Activated T-cell treated with anti-CD3 and anti-CD28 coated beads for 24 hours (primary cell): ENCODE measurements around the gene SURF4.
"Not testable (repeated sequence)": the region's sequence is repeated elsewhere in the genome, so short reads cannot be mapped to it uniquely, and the experiment has no call there.

Experiments
- DNase-seq: peaks from one replicate; pipeline ENCODE4 v3.0.0-alpha.2; 2020; ENCODE audit warnings: low read depth

SURF4 gene

DNA sequence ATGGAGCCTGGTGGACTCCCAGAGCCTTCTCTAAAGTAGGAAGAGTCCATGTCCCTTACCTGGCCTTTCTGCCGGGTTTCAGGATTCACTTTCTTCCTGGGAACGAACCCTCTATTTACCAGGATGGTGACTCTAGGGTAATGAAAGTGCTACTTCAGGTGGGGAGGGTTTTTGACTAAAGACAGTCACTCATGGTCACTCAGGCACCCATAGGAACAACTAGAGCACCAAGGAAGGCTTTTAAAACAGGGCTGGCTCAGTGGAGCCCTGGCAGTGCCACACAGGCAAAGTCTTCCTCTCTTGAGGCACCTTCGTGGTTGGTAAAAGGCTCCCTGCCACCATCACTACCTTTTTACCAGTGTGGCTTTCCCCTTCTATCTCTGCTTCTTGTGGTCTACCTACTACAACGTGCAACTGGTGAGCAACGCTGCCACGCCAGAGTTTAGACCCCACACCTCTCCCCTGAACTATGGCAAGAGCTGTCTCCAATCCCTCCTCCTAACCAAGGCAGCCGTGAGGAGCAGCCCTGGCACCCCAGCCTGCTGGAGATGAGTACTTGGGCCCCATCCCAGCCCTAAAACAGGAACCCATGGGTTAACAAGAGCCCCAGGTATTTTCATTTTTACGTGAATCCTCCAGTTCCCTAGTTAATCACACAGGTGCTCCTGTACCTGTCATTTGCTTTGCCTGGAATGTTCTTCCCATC lies 23.1 kb downstream of the SURF4 start:
- DNase-seq = no peak

DNA sequence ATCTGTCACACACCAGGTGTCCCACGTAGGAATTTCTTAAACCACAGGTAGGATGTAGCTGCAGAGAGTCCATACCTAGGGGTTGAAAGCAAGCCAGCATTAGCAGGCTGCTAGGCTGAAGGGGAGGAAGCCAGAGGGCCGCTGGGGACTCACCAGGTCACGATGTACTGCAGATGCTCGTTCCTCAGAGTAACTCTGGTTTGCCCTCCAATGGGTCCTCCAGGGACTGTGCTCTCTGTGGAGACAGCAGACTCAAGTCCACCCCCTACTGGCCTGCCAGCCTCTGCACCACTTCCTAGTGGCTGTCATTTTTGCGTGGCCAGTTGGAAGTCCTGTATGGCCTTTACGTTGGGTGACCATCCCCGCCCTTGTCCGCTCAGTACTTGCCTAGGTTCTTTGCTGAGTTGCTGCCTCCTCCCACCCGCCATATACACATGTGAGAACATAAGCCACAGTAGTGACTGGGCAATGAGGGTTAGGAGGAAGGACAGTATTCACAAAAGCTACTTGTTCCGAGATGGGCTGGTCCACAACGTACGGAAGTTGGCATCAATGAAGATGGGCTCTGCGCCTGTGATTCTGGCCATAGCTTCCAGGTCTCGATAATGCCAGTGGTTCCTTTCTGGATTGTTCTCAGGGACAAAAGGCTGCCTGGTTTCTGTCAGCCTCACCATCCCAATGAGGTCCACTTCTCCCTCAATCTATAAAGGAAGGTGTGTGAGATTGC lies 23.8 kb downstream of the SURF4 start:
- DNase-seq = no peak

DNA sequence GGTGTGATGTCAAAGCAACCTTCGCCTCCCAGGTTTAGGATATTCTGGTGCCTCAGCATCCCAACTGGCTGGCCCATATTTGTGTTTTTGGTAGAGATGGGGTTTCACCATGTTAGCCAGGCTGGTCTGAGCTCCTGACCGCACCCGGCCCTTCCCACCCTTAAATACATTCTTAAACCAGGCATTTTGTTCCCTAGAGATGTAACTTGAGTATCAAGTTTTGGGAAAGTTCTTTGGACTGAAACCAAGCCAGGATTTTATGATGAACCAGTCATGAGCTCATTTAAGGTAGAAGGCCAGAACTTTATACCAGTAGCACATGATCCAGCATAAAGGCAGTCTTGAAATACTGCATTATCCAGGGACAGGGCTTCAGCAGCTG lies 24.3 kb downstream of the SURF4 start:
- DNase-seq = no peak

GRCh38 chr9:133349965-133350616 lies 25.8 kb downstream of the SURF4 start:
- no peak for DNase-seq

DNA sequence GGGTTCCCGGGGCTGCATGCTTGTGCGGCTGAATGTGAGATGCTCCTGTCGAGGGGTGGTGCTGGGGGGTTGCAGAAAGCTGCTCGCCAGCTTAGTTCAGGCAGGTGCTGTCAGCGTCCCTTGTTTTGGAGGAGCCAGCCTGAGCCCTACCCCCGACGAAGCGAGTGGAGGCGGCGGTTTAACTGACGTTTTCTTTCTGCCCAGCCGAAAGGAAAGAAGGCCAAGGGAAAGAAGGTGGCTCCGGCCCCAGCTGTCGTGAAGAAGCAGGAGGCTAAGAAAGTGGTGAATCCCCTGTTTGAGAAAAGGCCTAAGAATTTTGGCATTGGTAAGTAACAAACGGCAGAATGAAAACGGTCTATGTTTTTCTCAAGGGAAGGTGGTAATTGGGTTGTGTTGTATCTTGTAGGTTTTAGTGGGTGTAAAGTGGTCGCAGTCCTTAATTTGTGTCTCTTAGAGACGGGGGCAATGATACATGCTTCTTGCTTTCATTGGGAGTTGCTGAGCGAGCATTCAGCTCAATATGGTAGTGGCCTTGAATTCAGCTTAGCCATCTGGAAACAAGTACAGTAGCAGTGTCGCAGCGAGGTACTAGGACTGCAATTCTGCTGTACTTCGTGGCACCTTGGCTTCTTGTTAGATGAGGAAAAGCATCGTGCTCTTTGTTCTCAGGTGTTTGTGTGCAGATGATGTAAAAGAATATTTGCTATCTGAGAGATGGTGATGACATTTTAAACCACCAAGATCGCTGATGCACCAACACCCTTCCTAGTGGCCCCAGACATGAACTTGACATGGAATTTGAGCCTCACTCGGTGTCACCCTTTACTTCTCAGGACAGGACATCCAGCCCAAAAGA lies 26.9 kb downstream of the SURF4 start:
- no peak for DNase-seq

DNA sequence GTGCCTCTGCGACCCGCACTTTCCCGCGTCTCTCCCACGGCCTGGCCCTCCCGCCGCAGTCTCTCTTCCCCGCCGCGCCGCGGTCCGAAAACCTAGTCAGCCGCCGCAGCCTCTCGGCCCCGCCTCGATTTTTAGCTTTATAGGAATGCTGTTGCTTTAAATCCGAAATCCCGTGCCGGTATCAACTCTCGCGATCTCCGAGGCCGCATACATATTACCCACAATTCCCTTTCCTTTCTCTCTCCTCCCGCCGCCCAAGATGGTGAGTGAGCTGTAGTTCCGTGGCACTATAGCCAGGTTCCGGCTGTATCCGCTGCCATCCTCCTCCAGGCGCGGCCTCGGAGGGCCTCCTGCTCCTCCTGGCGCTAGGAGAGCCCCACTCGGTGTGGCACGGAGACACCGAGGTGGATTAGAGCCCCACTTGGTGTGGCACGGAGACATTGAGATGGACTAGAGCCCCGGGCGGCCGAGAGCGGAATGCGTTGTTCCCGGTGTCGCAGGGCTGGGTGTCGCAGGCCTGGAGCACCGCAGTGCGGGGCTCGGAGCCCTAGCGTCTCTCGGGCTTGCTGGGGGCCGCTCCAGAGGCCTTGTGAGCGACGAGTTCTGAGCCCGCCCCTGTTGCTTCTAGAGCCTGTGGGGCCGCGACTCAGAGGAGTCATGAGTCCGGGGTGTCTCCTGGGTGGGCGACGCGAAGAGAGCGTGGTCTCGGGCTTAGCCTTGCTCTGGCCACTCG lies 27.7 kb downstream of the SURF4 start, which contains the start of the genes MED22 and RPL7A:
Gene MED22, minus strand, starts transcription at position 147 of the 733 bp plus-strand sequence. CDS start 1,469 bp downstream, outside the sequence.
Gene RPL7A, plus strand, starts transcription at position 234 of the 733 bp plus-strand sequence. Its CDS starts 26 bp downstream, at position 260.
- DNase-seq = peak; percentile 90

DNA sequence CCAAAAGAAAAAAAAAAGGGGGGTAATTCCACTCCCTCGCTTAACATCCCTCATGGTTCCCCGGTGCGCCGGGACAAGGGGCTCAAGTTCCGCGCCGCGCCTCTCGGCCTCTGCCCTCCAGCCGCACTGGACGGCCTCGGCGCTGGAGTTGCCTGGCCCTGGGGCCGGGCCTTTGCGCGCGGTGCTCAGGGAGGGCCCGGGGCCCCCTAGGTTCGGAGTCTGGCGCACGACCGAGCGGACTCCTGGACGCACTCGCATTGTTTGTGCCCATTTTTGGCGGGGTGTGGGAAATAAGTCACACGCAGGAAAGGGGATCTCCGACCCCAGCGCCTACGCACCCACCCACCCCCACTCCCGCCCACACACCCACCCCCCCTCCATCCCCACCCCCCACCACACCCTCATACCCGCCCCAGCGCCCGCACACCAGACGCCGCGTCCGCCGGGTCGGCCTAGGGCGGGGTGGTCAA lies 28.3 kb downstream of the SURF4 start:
- no peak for DNase-seq

- no peak for DNase-seq
These were observed 29.7 kb downstream of the SURF4 start for GRCh38 chr9:133346021-133346785.

GRCh38 chr9:133345596-133345995 lies 30.3 kb downstream of the SURF4 start:
- no peak for DNase-seq

DNA sequence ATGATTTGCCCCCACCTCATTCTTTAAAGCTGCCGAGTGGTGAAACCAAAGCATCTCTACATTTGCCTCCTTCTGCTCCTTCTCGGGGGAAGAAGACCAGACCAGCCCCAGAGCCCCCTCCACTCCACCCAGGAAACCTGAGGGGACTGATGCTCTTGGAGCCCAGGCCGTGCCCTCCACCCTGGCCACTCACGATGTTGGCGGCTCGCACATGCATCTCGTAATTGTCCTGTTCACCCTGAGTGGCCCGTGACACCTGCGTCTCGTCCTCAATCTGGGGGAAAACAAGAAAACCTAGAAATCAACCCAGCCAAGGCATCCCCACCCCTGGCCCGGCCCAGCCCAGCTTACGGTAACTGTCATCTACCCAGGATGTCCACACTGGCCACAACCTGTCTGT lies 30.9 kb downstream of the SURF4 start:
- DNase-seq = no peak

- DNase-seq = no peak
These were observed 31.8 kb downstream of the SURF4 start for GRCh38 chr9:133344071-133344470.

DNA sequence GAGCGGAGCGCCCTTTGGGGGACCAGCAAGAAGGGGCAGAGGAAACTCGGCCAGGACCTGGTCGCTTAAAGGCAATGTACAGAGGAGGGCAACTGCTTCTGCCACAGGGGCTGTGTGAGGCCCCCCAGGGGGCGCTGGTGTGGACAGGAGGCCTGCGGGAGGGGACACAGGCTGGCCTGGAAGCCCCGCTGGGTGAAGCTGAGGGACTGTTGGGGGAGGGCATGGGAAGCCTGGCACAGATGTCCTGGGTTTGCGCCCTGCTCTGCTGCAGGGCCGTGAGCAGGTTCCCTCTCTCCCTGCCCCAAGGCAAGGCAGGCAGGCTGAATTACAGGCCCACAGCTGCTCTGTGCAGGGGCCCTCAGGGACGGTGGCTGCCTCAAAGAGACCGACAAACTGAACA lies 33.3 kb downstream of the SURF4 start:
- no peak for DNase-seq

DNA sequence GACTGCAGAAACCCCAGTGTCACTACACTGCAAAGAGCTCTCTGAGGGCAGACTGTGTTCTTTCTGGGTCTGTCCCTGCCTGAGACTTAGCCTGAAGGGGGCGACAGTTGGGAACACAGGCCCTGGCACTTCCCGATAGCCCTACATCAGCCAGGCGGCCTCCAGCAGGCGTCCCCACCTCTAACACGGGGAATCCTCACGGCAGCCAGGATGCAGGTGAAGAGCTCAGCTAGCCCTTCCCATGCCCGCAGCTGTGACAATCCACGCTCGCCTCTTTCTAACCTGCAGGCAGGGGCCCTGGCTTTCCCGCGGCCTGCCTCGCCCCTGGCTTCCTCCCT lies 33.8 kb downstream of the SURF4 start:
- no peak for DNase-seq

DNA sequence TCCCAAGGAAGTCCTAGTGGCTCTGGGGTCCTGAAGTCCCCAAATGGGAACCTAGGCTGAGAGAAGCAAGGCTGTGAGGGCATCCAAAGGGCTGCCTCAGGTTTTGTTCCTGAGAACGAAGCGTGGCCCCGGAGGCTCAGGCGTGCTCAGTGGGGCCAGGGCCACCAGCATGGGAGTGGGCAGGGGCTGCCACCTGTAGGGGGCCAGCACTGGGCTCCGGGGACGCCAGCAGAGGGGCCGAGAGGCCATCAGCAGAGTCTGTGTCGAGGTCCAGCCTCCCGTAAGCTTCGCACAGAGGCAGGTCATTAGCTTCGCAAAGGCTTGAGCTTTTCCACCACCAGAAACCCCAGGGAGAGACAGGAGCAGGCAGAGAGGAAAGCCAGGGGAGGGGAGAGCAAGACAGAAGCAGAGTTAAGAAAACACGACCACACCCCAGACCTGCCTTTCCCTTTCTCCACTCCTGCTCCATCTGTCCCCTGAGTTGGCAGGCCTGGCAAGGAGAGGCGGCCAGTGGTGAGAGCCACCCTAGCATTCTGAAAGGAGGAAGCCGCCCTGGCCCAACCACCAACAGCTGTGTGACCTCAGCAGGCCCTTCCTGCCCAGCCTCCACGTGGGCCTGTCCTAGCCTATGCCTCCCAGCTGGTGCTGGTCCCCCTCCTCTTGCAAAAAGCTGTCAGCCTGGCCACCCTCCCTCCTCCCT lies 34.3 kb downstream of the SURF4 start:
- no peak for DNase-seq

DNA sequence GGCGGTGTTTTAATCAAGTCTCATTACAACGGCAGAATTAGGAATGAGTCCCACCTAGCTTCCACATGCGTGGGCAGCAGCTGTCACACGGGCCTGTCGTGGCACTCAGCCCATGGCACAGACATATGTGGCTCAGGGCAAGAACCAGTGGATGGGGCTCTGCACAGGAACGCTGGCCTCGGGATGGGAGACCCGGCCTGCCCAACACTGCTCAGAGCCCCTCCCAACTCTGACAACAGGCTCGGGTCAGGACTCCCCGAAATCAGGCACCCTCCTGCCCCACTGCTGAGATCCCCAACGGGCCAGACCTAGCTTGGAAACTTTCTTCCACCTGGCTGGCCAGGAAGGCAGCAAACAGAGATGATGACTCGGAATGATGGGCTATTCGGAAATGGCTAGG lies 34.9 kb downstream of the SURF4 start:
- DNase-seq = no peak

DNA sequence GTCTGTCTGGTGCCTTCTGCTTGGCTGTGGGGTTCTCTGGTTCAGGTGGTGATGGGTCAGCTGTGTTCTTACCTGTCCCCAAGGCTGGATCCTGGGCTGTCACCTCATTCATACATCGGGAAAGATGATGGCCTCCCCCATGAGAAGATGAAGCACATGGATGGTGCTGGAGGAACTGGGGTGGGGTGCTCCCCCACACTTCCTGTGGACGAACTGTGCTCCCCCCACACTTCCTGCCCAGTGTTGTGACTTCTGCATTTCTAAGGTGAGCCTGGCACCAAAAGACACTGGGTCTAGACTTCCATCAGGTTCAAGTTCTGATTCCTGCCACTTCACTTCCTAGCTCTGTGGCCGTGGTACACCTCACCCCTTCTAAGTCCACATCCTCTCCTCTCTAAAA lies 35.6 kb downstream of the SURF4 start:
- no peak for DNase-seq

DNA sequence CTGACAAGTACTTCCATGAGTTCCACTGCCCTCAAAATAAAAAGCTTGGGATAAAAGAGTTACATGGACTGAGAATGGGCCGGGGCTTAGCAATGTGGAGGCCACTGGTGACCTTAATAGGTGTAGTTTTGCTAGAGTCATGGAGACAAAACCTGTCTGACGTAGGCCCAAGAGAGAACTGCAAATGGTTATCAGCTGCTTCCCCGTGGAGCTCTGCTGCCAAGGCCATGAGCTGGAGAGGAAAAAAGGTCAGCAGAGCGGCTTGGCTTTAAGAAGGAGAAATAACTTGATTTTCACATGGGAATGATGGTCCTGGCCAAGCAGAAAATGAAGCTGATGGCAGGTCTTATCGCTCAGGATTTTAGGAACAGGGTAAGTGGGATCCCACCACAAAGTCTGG lies 36.2 kb downstream of the SURF4 start:
- DNase-seq = no peak

DNA sequence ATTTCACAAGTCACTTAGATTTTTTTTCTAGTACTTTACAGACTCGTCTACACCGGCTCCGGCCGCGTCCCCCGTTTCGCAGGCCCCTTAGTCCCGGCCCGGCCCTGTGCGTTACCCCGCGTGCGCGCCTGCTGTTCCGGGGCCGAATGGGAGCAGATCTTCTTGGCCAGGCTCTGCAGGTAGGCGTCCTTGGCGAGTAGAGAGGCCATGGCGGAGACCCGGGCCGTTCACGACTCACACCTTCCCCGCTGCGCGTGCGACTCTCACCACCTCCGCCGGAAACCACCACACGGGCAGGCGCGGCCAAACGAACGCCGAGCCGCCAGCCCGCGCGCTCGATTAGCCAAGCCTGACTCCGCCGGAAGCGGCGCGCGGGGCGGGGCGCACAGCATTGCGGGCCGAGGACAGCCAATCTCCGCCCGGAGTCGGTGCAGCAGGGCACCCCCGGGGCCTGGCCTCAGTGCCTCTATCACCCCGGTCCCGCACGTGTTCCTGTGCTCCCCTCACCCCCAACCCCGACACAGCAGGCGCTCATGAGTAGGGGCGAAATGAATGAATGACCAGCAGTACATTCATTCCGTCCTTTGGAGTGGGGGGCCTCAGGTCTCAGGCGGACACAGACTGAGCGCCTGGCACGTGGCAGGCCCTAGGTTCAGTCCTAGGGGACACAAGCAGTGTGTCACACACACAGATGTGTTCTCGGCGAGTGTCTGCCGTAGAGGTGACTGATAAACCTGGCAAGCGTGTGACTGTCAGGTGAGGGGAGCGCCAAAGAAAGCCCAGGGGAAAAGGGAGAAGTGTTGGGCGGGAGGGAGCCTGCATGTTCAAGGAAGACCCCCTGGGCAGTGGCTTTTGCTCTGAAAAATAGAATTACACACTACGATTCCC lies 39.7 kb downstream of the SURF4 start, which contains the start of gene SURF6:
Gene SURF6, minus strand, starts transcription at position 265 of the 888 bp plus-strand sequence. Its CDS starts 56 bp downstream, at position 209.
- DNase-seq = peak; percentile 96

DNA sequence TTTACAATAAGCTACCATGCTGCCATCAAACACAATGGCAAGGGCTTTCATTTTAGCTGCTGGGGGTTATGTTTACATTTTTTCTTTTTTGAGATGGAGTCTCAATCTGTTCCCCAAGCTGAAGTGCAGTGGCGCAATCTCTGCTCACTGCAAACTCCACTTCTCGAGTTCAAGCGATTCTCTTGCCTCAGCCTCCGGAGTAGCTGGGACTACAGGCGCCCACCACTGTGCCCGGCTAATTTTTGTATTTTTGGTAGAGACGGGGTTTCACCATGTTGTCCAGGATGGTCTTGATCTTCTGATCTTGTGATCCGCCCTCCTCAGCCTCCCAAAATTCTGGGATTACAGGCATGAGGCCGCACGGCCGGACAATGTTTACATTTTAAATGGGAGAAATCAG lies 41.0 kb downstream of the SURF4 start:
- DNase-seq = not testable (repeated sequence)
